ENCODE results near the gene HDAC8.
"Not testable (repeated sequence)": the region's sequence is repeated elsewhere in the genome, so short reads cannot be mapped to it uniquely, and the experiment has no call there.

DNA sequence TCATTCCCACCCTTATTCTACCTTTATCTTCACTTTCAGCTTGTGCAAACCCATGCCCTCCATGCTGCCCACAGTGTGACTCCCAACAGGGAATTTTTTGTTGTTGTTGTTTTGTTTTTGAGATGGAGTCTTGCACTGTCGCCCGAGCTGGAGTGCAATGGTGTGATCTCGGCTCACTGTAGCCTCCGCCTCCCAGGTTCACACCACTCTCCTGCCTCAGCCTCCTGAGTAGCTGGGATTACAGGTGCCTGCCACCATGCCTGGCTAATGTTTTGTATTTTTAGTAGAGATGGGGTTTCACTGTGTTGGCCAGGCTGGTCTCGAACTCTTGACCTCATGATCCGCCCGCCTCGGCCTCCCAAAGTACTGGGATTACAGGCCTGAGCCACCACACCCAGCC lies 253.0 kb downstream of the HDAC8 start:
- not testable (repeated sequence) for TF ChIP-seq POLR2A, POLR2AphosphoS5, EP300 (IDR thresholded peaks at IDR 0.05)
- TF ChIP-seq, protein P1, sequence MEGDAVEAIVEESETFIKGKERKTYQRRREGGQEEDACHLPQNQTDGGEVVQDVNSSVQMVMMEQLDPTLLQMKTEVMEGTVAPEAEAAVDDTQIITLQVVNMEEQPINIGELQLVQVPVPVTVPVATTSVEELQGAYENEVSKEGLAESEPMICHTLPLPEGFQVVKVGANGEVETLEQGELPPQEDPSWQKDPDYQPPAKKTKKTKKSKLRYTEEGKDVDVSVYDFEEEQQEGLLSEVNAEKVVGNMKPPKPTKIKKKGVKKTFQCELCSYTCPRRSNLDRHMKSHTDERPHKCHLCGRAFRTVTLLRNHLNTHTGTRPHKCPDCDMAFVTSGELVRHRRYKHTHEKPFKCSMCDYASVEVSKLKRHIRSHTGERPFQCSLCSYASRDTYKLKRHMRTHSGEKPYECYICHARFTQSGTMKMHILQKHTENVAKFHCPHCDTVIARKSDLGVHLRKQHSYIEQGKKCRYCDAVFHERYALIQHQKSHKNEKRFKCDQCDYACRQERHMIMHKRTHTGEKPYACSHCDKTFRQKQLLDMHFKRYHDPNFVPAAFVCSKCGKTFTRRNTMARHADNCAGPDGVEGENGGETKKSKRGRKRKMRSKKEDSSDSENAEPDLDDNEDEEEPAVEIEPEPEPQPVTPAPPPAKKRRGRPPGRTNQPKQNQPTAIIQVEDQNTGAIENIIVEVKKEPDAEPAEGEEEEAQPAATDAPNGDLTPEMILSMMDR (IDR thresholded peaks at IDR 0.05), result not testable (repeated sequence)

Measured in suprapubic skin (tissue), 4 donors.